Ureter (tissue), 1 donor: ENCODE results near the gene C2CD4C. TPM values are rescaled to one million over a fixed set of nuclear protein-coding genes. Genes with fewer than 3 reads are reported as not detected.
"Not testable (repeated sequence)": the region's sequence is repeated elsewhere in the genome, so short reads cannot be mapped to it uniquely, and the experiment has no call there.

Experiments used
- DNase-seq: peaks from one replicate; pipeline ENCODE4 v3.0.0-alpha.2; 2020; ENCODE audit warnings: low spot score
- total RNA-seq: library from RNA; stranded (reverse); gene quantifications from one replicate; pipeline ENCODE4 v1.2.4, GENCODE V29; 2023
- donor health status: DM: yes; HTN: yes; CAD: no.

C2CD4C gene
- 1.1 TPM for total RNA-seq

DNA sequence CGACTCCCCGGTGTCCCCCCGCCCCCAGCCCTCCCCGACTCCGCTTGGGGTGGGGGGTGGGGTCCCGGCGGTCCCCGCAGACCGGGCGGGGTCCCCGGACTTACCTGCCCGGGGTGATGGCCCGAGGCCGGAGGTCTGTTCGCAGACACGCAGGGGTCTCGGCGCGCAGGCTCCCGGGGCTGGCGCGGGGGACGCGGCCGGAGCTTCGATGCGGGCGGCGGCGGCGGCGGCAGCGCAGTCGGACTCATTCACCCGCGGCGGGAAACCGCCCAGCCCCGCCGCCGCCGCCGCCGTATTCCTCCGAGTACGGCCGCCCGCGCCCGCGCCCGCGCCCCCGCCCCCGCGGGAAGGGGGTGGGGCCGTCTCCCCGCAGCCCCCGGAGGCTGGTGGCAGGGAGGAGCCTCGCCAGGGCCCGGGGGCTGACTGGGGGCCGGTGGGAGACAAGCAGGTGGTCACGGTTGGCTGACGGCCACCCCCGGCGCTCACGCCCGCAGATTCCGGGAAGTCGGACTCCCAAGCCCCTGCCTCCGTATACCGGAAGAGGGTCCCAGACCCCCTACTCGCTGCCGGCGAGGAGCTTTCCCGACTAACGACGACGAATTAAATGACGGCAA is at the start of gene C2CD4C:
C2CD4C (minus strand) TSS at position 246 of the 614 bp plus-strand sequence. CDS start 786 bp downstream, outside the sequence.
- no peak for DNase-seq

DNA sequence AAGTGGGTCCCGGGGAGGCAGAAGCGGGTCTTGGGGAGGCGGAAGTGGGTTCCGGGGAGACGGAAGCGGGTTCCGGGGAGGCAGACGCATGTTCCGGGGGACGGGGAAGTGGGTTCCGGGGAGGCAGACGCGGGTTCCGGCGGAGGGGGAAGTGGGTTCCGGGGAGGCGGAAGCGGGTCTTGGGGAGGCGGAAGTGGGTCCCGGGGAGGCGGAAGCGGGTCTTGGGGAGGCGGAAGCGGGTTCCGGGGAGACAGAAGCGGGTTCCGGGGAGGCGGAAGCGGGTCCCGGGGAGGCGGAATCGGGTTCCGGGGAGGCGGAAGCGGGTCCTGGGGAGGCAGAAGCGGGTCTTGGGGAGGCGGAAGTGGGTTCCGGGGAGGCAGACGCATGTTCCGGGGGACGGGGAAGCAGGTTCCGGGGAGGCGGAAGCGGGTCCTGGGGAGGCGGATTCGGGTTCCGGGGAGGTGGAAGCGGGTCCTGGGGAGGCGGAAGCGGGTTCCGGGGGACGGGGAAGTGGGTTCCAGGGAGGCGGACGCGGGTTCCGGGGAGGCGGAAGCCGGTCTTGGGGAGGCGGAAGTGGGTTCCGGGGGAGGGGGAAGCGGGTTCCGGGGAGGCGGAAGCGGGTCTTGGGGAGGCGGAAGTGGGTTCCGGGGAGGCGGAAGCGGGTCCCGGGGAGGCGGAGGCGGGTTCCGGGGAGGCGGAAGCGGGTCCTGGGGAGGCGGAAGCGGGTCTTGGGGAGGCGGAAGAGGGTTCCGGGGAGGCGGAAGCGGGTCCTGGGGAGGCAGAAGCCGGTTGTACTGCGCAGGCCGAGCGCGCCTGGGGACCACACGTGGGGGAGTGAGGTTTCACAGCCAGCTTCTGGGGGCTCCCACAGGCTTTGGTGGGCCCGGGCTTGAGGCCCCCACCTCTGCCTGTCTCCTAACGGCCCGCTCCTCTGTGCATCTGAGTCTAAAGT is 49.4 kb upstream of the C2CD4C start:
- no peak for DNase-seq

DNA sequence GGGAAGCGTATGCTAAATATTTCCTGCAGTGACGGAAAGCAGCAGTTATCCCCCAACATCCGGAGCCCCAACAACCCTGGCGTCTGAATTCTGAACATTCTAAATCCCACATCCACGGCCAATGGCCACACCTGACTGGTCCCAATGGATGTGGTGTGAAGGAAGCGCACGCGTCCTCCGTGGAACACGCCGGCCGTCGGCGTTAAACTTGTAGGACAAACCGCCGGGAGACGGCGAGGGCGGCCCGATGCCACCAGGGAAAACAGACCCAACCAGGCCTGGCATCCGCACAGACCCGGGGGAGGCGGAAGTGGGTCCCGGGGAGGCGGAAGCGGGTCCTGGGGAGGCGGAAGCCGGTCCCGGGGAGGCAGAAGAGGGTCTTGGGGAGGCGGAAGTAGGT is 48.7 kb upstream of the C2CD4C start:
- no peak for DNase-seq

DNA sequence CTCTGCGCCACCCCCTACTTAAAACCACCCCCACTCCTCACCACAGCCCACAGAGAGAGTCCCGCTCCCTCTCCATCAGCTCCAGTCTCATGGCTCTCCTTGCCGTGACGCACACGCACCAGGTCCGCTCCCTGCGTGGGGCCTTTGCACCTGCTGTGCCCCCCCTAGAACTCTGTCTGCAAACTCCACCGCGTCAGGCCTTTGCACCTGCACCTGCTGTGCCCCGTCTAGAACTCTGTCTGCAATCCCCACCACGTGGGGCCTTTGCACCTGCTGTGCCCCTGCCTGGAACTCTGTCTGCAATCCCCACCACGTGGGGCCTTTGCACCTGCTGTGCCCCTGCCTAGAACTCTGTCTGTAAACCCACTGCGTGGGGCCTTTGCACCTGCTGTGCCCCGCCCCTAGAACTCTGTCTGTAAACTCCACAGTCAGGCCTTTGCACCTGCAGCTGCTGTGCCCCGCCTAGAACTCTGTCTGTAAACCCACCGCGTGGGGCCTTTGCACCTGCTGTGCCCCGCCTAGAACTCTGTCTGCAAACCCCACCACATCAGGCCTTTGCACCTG is 47.7 kb upstream of the C2CD4C start:
- DNase-seq, result no peak

DNA sequence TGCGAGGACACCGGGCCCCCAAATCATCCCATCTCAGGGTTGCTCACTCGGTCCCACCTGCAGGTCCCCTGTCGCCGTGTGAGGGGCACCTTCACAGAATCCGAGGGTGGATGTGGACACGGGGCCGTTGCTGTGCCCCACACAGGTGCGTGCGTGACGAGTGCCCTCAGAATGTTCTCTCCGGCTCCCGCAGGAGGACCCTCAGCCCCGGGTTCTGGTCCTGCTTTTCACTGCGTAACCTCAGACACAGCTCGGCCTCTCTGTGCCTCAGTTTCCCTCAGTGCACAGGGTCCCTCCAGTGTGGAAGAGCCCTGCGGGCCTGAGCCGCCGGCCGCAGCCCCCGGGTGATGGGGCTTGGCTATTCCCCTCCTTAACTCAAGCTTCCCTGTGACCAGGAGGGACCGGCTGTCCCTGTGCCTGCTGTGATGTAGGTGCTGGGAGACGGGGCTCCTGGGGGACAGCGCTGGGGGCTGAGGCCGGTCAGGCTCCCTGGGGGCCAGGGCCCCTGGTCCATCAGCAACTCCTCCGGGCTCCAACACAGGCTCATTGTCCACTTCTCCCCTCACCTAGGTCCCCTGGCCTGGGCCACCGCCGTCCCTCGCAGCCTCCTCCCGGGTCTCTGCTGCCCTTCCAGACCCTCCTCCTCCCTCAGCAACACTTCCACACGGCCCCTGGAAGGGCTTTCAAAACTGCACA is 47.1 kb upstream of the C2CD4C start:
- no peak for DNase-seq

DNA sequence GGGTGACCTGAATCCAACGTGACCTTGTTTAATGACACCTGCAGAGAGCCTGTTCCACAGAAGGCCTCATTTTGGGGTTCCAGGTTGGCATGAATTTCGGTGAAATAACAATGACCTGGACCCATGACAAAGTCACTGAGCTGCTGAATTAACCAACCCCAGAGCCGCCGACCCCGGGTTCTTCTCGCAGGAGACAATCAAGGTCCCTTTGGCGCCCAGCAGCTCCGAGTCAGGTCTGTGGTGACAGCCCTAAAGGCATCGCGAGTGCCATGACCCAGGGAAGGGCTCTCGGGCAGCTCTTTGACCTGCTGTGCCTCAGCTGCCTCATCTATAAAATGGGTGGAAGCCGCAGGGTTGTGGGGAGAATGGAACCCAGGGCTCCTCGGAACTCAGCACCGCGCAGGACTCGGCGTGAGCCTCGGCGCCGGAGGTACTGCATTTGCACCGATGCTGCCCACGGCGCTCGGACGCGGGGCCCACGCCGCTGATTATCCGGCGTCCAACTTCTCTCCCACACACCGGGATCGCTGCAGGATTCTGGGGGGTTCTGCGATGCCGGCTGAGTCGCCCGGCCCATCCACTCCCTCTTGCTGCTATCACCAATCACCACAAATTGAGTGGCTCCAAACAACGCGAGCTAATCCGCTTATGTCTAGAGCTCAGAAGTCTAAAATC is 46.2 kb upstream of the C2CD4C start:
- no peak for DNase-seq

GRCh38 chr19:453606-454005 is 44.7 kb upstream of the C2CD4C start:
- no peak for DNase-seq

DNA sequence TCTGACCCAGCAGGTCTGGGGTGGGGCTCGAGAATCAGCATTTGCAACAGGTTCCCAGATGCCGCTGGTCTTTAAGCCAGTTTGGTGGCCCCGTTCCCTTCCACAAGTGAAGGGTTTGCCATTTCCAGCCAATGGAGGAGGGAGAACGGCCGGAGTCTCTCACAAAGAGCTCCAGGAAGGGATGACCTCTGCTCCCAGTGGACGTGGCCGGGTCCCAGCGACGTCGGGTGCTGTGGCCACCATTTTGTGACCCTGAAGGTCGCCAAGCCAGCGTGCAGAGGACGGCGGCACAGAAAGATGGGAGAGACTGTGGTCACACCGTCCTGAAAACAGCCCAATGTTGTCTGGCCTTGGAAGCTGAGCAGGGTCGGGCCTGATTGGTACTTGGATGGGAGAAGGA is 43.9 kb upstream of the C2CD4C start:
- no peak for DNase-seq

GRCh38 chr19:450912-451481 is 42.0 kb upstream of the C2CD4C start:
- not testable (repeated sequence) for DNase-seq

GRCh38 chr19:449916-450315 is 41.0 kb upstream of the C2CD4C start:
- DNase-seq, result no peak

DNA sequence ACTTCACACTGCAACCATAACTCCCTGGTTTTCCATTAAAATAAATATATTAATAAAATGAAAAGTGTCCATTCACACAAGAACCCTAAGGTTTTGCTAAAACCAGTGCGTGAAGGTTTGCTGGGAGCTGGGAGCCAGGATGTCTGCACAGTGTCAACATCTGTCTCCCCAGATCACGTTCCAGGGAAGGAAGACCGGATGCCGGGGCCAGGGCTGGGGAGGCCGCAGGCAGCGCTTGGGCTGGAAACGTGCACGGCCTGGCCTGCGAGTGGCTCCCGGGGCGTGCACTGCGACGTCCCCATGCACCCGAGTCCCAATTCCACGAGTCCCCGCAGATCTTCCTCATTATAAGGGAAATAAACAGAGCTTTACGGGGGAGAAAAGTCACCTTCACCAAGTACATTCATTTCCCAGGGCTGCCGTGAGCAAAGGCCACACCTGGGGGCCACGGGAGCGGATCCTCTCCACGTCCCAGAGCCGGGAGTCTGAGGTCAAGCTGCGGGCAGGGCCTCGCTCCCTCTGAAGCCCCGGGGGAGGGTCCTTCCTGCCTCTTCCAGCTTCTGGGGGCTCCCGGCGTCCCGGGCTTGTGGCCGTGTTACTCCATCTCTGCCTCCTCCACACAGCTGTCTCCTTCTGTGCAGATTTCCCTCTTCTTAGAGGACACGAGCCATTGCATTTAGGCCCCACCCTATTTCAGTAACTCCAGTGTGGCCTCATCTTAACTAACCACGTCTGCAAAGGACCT is 39.0 kb upstream of the C2CD4C start:
- DNase-seq, result no peak

DNA sequence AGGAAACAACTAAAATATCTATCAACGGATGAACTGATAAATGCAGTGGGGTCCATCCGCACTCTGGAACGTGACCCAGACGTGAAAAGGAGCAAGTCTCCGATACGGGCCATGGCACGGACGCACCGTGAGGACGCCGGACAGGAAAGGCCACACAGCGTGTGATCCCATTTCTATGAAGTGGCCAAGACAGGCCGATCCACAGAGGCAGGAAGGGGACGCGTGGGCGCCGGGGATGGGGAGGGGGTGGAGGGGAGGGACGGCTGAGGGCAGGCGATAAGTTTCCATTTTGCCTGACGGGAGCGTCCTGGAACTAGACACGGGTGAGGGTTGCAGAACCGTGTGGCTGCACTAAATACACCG is 38.1 kb upstream of the C2CD4C start:
- no peak for DNase-seq

DNA sequence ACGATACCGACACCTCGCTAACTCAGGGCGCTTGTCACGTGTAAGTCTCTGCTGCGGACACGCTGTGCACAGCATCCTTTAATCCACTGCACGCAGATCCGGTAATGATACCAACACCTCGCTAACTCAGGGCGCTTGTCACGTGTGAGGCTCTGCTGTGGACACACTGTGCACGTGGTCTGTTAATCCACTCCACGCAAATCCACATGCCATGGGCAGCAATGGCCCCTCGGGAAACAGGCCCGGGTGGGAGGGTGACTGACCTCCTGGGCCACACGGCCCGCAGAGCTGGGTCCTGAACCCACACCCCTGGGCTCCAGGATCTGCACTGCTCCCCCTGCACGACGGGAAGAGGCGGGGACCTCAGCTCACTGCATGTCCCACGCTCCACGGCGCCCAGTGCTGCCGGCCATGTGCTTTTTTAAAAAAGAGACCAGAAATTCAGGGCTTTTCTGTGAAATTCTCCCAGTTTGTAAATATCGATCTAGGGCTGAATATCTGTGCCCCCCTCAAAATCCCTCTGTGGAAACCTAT is 35.8 kb upstream of the C2CD4C start:
- DNase-seq, result no peak

GRCh38 chr19:443005-443404 is 34.1 kb upstream of the C2CD4C start:
- no peak for DNase-seq

DNA sequence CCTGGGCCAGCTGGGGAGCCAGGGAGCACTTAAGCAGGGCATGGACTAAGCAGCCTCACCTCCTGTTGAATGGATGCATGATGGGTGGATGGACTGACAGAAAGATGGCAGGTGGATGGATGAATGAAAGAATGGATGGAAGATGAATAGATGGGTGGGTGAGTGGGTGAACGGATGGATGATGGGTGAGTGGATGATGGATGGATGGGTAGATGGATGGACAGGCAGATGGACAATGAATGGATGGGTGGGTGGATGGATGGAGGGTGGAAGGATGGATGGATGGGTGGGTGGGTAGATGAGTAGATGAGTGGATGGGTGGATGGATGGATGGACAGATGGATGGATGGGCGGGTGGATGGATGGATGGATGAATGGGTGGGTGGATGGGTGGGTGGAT is 33.1 kb upstream of the C2CD4C start:
- DNase-seq, result no peak

- DNase-seq, result no peak
Measured at GRCh38 chr19:441213-441836, 32.4 kb upstream of the C2CD4C start.

DNA sequence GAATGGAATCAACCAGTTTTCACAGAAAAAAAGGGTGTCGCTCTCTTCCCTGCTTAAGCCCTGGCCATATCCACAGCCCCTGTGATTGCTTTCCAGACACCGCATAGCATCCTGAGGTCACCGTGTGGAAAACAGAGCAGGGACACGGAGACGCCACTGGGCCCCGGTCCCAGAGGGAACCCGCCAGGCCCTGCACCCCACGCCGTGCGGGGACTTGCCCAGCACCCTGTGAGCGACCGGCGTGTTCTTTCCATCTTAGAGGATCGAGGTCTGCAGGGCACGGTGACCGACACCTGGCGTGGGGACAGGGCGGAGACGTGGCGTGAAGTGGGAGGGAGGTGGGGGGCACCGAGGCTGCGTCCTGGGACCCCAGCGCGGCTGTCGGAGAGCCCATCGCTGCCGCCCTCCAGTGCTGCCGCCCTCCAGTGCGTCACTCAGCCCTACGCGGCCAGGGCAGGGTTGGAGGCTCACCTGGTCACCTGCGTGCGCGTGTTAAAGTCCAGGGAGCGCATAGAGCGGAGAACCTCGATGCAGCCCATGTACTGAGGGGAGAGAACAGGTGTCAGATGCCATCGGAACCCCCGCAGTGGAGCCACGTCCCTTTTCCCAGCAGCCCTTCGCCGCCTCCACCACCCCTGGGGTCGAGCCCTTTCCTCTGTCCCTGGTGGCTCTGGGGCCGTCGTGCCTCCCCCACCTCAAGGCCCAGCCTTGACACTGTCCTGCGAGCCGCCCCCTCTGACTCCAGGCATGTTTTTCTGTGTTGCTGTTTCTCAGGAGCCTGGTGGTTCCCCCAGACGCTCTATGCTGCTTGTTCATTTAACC is 31.7 kb upstream of the C2CD4C start:
- DNase-seq, result no peak

GRCh38 chr19:439167-439900 is 30.4 kb upstream of the C2CD4C start:
- no peak for DNase-seq
